ENCODE results near the gene EPHB1.

EPHB1 gene

GRCh38 chr3:134887536-134887935 is 92.5 kb downstream of the EPHB1 start:
- DNase-seq = no peak

GRCh38 chr3:134892326-134892725 is 97.3 kb downstream of the EPHB1 start:
- DNase-seq = no peak

GRCh38 chr3:134892761-134893160 is 97.7 kb downstream of the EPHB1 start:
- DNase-seq = no peak

GRCh38 chr3:134894533-134894932 is 99.5 kb downstream of the EPHB1 start:
- no peak for DNase-seq

GRCh38 chr3:134895181-134895580 is 100.1 kb downstream of the EPHB1 start:
- DNase-seq = no peak

- no peak for DNase-seq
Observed at GRCh38 chr3:134896141-134896540, 101.1 kb downstream of the EPHB1 start.

GRCh38 chr3:134896696-134897095 is 101.6 kb downstream of the EPHB1 start:
- no peak for DNase-seq

GRCh38 chr3:134897391-134898141 is 102.5 kb downstream of the EPHB1 start:
- DNase-seq = no peak

- DNase-seq = no peak
Observed at GRCh38 chr3:134898181-134898754, 103.2 kb downstream of the EPHB1 start.

- DNase-seq = no peak
Observed at GRCh38 chr3:134899786-134900185, 104.7 kb downstream of the EPHB1 start.

- DNase-seq = no peak
Observed at GRCh38 chr3:134900482-134900881, 105.4 kb downstream of the EPHB1 start.

GRCh38 chr3:134901461-134901860 is 106.4 kb downstream of the EPHB1 start:
- DNase-seq = no peak

- DNase-seq = no peak
Observed at GRCh38 chr3:134903837-134904236, 108.8 kb downstream of the EPHB1 start.

- no peak for DNase-seq
Observed at GRCh38 chr3:134904241-134904771, 109.2 kb downstream of the EPHB1 start.

GRCh38 chr3:134904776-134905646 is 110.0 kb downstream of the EPHB1 start:
- no peak for DNase-seq

- no peak for DNase-seq
Observed at GRCh38 chr3:134905647-134905935, 110.5 kb downstream of the EPHB1 start.

- DNase-seq = no peak
Observed at GRCh38 chr3:134908271-134908670, 113.2 kb downstream of the EPHB1 start.

GRCh38 chr3:134910026-134910425 is 115.0 kb downstream of the EPHB1 start:
- DNase-seq = no peak

GRCh38 chr3:134911586-134912548 is 116.8 kb downstream of the EPHB1 start:
- no peak for DNase-seq

GRCh38 chr3:134916276-134916961 is 121.4 kb downstream of the EPHB1 start:
- DNase-seq = no peak

- DNase-seq = no peak
Observed at GRCh38 chr3:134917631-134918030, 122.6 kb downstream of the EPHB1 start.

- DNase-seq = no peak
Observed at GRCh38 chr3:134918441-134918840, 123.4 kb downstream of the EPHB1 start.

Data from NCI-H2029 treated with DMSO at 0.1 percent for 48 hours (cell line).